AG09309 (cell line): ENCODE measurements around the gene SAMD4A.

ENCODE experiments used
- DNase-seq: peaks from one replicate; pipeline ENCODE4 v3.0.0-alpha.2; 2010; ENCODE audit warnings: low read depth
- H3K4me3 ChIP-seq: 2 replicates; pipeline ENCODE4 v1.5.1; 2011; ENCODE audit warnings: mild to moderate bottlenecking, low read depth, low read length, moderate library complexity; ENCODE audit not compliant: control insufficient read depth
- TF ChIP-seq, protein P1 (sequence below): IDR thresholded peaks from 2 replicates; pipeline ENCODE4 v1.5.1; 2011; ENCODE audit warnings: mild to moderate bottlenecking, low read depth, low read length, inconsistent platforms; ENCODE audit not compliant: insufficient read depth, control insufficient read depth; ENCODE audit errors: missing control alignments

The SAMD4A gene

DNA sequence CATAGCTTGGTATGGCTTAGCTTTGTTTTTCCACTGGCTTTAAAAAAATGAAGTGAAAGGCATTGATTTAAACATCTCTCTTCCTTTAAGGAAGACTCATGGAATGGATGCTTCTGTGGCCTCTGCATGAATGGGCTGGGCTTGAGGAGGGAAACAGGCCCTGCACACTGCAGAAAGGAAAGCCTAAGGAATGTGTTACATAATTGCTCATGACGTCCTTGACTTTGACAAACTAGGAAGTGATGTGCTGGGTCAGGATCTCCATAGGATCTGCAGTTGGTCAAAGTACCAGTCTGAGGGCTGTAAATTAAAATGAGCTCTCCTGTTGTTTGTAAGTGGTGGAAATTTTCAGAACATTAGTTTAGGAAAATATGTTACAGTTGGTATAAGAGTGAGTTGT lies 12.7 kb downstream of the SAMD4A start:
- H3K4me3 ChIP-seq, result no peak overlapping the region
- no peak for DNase-seq
- TF ChIP-seq, protein P1, sequence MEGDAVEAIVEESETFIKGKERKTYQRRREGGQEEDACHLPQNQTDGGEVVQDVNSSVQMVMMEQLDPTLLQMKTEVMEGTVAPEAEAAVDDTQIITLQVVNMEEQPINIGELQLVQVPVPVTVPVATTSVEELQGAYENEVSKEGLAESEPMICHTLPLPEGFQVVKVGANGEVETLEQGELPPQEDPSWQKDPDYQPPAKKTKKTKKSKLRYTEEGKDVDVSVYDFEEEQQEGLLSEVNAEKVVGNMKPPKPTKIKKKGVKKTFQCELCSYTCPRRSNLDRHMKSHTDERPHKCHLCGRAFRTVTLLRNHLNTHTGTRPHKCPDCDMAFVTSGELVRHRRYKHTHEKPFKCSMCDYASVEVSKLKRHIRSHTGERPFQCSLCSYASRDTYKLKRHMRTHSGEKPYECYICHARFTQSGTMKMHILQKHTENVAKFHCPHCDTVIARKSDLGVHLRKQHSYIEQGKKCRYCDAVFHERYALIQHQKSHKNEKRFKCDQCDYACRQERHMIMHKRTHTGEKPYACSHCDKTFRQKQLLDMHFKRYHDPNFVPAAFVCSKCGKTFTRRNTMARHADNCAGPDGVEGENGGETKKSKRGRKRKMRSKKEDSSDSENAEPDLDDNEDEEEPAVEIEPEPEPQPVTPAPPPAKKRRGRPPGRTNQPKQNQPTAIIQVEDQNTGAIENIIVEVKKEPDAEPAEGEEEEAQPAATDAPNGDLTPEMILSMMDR, result no peak

DNA sequence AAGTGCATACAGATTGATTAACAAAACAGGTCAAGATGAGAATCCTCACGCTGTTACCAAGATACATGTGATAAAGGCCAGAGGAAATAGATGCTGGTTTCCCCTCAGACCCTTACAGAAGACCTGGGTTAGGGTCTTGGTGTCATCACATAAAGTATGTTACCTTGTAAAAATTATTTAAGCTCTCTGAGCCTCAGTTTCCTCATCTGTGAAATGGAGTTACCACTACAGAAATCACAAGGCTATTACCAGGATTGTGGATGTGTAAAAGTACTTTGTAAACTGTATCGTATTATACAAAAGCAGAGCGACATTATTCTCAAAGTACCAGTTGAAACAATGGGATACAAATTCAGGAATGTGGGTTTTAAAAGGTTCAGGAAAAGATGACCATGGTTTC lies 14.0 kb downstream of the SAMD4A start:
- no peak for DNase-seq
- TF ChIP-seq, protein P1, result no peak
- H3K4me3 ChIP-seq, result no peak overlapping the region

DNA sequence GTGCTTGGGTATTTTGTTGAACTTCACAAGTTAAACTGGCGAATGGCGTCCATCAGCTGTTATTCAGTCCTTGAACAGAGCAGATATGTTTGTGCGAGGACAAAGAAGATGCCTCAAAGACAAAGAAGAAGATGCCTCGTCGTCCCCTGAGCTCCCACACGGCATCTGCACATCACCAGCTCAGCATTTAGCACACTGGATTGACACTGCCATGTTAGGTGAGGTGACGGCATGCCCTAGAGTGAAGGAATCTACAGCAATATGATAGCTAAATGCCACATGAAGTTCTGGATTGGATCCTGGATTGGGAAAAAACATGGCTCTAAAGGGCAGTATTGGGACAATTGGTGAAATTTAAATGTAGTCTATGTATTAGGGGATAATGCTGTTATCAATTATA lies 15.4 kb downstream of the SAMD4A start:
- no peak overlapping the region for H3K4me3 ChIP-seq
- TF ChIP-seq, protein P1, result no peak
- no peak for DNase-seq

DNA sequence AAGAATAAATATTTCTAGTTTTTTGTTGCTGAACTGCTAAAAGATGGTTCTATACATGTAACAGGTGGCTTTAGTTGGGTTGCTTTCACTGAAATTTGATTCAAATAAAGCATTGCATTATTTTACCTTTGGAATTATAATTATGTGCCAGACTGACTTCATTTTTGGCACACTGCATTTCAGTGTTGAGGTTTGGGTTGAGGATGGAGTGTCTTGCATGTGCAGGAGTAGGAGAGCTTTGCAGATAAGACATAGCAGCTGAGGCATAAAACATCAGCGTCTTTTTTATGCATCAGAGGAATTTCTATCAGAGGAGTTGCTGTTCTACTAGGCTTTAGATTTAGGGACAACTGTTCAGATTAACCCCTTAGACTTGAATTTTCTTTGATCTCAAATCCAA lies 17.2 kb downstream of the SAMD4A start:
- TF ChIP-seq, protein P1, result no peak
- H3K4me3 ChIP-seq, result no peak overlapping the region

DNA sequence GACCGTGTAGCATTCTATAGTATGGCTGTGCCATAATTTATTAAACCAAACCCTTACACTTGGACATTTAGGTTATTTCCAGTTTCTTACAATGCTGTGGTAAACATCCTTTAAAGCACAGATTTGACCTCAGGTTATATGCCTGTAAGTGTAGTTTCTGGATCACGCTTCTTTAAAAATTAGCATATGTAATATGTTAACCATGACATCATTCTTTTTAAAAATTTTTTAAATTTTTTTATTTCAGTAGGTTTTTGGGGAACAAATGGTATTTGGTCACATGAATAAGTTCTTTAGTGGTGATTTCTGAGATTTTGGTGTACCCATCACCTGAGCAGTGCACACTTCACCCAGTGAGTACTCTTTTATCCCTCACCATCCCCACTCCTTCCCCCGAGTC lies 18.3 kb downstream of the SAMD4A start:
- TF ChIP-seq, protein P1, result no peak
- no peak overlapping the region for H3K4me3 ChIP-seq

More for the DNA sequence above, 17.2 kb downstream of the SAMD4A start:
- DNase-seq, result no peak

DNA sequence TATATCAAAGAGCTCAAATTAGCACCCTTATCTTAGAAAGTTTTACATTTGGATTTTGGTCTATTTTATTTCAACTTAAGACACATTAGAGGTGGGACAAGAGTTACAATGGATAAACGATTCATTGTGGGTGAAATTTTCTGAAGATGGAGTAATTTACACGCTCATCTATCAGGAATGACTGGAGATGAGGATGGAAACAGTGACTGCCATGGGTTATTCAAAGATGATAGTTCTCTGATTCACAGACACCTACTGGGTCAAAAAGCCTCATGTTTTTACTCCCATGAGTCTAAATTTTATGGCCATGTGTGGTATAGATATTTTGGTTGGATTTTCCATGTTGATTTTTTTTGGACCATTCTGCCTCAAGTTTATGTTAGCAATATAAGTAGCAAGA lies 22.1 kb downstream of the SAMD4A start:
- H3K4me3 ChIP-seq, result no peak overlapping the region
- TF ChIP-seq, protein P1, result no peak
- DNase-seq, result no peak

More for the DNA sequence above, 18.3 kb downstream of the SAMD4A start:
- no peak for DNase-seq

DNA sequence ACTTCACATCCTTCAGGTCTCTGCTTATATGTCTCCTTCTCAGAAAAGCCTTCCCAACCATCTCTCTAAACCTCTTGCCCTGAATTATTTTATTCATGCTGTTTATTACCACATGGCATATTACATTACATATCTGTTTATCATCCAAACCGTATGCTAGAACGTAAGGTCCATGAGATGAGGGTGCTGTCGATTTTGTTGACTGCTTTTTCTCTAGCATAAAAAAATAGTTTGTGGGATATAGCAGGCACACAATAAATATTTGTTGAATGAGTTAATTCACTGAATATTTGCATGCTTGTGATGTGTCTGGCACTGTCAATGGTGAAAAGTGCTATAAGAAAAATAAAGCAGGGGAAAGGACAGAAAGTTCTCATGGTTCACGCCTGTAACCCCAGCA lies 22.9 kb downstream of the SAMD4A start:
- TF ChIP-seq, protein P1, result no peak

More for the DNA sequence above, 22.9 kb downstream of the SAMD4A start:
- no peak overlapping the region for H3K4me3 ChIP-seq
- no peak for DNase-seq
